ENCODE measurements around the gene TBC1D14.

The TBC1D14 gene

GRCh38 chr4:6955261-6955911 is 45.8 kb downstream of the TBC1D14 start:
- no peak for DNase-seq

- no peak for DNase-seq
Observed at GRCh38 chr4:6956087-6956433, 46.4 kb downstream of the TBC1D14 start.

- no peak for DNase-seq
Observed at GRCh38 chr4:6956434-6957147, 47.0 kb downstream of the TBC1D14 start.

- DNase-seq = no peak
Observed at GRCh38 chr4:6957148-6957520, 47.5 kb downstream of the TBC1D14 start.

- no peak for DNase-seq
Observed at GRCh38 chr4:6957994-6958393, 48.4 kb downstream of the TBC1D14 start.

GRCh38 chr4:6959261-6959660 is 49.6 kb downstream of the TBC1D14 start:
- no peak for DNase-seq

- DNase-seq = no peak
Observed at GRCh38 chr4:6960154-6960553, 50.5 kb downstream of the TBC1D14 start.

GRCh38 chr4:6960628-6961412 is 51.2 kb downstream of the TBC1D14 start:
- DNase-seq = no peak

- no peak for DNase-seq
Observed at GRCh38 chr4:6961496-6962210, 52.0 kb downstream of the TBC1D14 start.

- no peak for DNase-seq
Observed at GRCh38 chr4:6962211-6963041, 52.8 kb downstream of the TBC1D14 start.

GRCh38 chr4:6963139-6963611 is 53.5 kb downstream of the TBC1D14 start:
- DNase-seq = no peak

GRCh38 chr4:6964858-6965257 is 55.2 kb downstream of the TBC1D14 start:
- no peak for DNase-seq

GRCh38 chr4:6965329-6965728 is 55.7 kb downstream of the TBC1D14 start:
- DNase-seq = no peak

- no peak for DNase-seq
Observed at GRCh38 chr4:6967846-6968340, 58.3 kb downstream of the TBC1D14 start.

GRCh38 chr4:6968496-6968895 is 58.9 kb downstream of the TBC1D14 start:
- DNase-seq = no peak

GRCh38 chr4:6969826-6970800 is 60.5 kb downstream of the TBC1D14 start:
- DNase-seq = no peak

GRCh38 chr4:6971536-6972374 is 62.1 kb downstream of the TBC1D14 start:
- no peak for DNase-seq

GRCh38 chr4:6972375-6972650 is 62.7 kb downstream of the TBC1D14 start:
- no peak for DNase-seq

GRCh38 chr4:6972911-6973310 is 63.3 kb downstream of the TBC1D14 start:
- no peak for DNase-seq

All from stimulated activated naive CD4-positive, alpha-beta T cell (primary cell).